Measurements from ENCODE around the gene CACTIN.

CACTIN gene

GRCh38 chr19:3626473-3627350, at the start of gene CACTIN:
CACTIN (minus strand) TSS chr19:3626790; CDS start chr19:3626762, 28 bp downstream.
- peak; percentile 98 for DNase-seq
- H3K9me3 Mint-ChIP-seq: no peaks in the 10 kb centered on the region
- H3K4me1 Mint-ChIP-seq: peaks cover 29% of the 10 kb centered on the region
- TF ChIP-seq CTCF (IDR thresholded peaks at IDR 0.05): no peak
- peak within 1 kb of the TSS; percentile 96 for H3K4me3 Mint-ChIP-seq
- peaks cover 5% of the 10 kb centered on the region for H3K27me3 Mint-ChIP-seq (ENCODE audit: low read depth, poor library complexity)
- H3K27ac Mint-ChIP-seq: peak within 1 kb of the TSS; percentile 100
- H3K36me3 Mint-ChIP-seq (ENCODE audit: low read depth): peaks cover 18% of the 10 kb centered on the region

GRCh38 chr19:3674784-3675543, 48.4 kb upstream of the CACTIN start:
- Mint-ChIP-seq H3K9me3 (no peaks in the 10 kb centered on the region), H3K36me3 (ENCODE audit: low read depth) (peaks cover 5% of the 10 kb centered on the region), H3K27me3 (ENCODE audit: low read depth, poor library complexity) (no peaks in the 10 kb centered on the region), H3K4me3 (no peak overlapping the region), H3K27ac (peak overlapping the region; percentile 89), H3K4me1 (peaks cover 38% of the 10 kb centered on the region)
- DNase-seq: no peak
- no peak for TF ChIP-seq CTCF (IDR thresholded peaks at IDR 0.05)

- Mint-ChIP-seq H3K27me3 (ENCODE audit: low read depth, poor library complexity) (no peaks in the 10 kb centered on the region), H3K4me3 (no peak overlapping the region), H3K9me3 (no peaks in the 10 kb centered on the region), H3K36me3 (ENCODE audit: low read depth) (peaks cover 5% of the 10 kb centered on the region), H3K4me1 (peaks cover 44% of the 10 kb centered on the region), H3K27ac (peak overlapping the region; percentile 36)
- TF ChIP-seq CTCF (IDR thresholded peaks at IDR 0.05): no peak
- DNase-seq: no peak
These were observed 47.2 kb upstream of the CACTIN start for GRCh38 chr19:3673506-3674439.

GRCh38 chr19:3672993-3673392, 46.4 kb upstream of the CACTIN start:
- Mint-ChIP-seq H3K27ac (no peak overlapping the region), H3K4me3 (no peak overlapping the region), H3K4me1 (peaks cover 51% of the 10 kb centered on the region), H3K27me3 (ENCODE audit: low read depth, poor library complexity) (no peaks in the 10 kb centered on the region), H3K36me3 (ENCODE audit: low read depth) (peaks cover 5% of the 10 kb centered on the region), H3K9me3 (no peaks in the 10 kb centered on the region)
- TF ChIP-seq CTCF (IDR thresholded peaks at IDR 0.05): no peak
- no peak for DNase-seq

GRCh38 chr19:3672575-3672948, 46.0 kb upstream of the CACTIN start:
- peaks cover 53% of the 10 kb centered on the region for H3K4me1 Mint-ChIP-seq
- H3K9me3 Mint-ChIP-seq: no peaks in the 10 kb centered on the region
- H3K36me3 Mint-ChIP-seq (ENCODE audit: low read depth): peaks cover 5% of the 10 kb centered on the region
- no peak for TF ChIP-seq CTCF (IDR thresholded peaks at IDR 0.05)
- no peak for DNase-seq
- H3K4me3 Mint-ChIP-seq: peak overlapping the region; percentile 54
- H3K27ac Mint-ChIP-seq: peak overlapping the region; percentile 85
- H3K27me3 Mint-ChIP-seq (ENCODE audit: low read depth, poor library complexity): no peaks in the 10 kb centered on the region

All from nephron progenitor cell (in vitro differentiated cells).